WTC11 (cell line): Measurements from ENCODE around the gene CACTIN. TPM values are rescaled to one million over a fixed set of nuclear protein-coding genes. Genes with fewer than 3 reads are reported as not detected.

ENCODE experiments used
- ATAC-seq: fragments of 200-7000 bp; cut with Tn5 transposase; 2 replicates; pipeline ENCODE4 v1.10.0; 2021; ENCODE audit warnings: mild to moderate bottlenecking, moderate library complexity
- CTCF ChIA-PET: fragments of 300-600 bp; sonication (Branson Sonifier 250); formaldehyde crosslinking; loops from one replicate; lab custom pipeline; 2021; ENCODE audit warnings: antibody characterized with exemption; lab: Charles Lee
- POLR2A ChIA-PET: fragments of 350-600 bp; sonication (Branson Sonifier 250); formaldehyde crosslinking; loops from one replicate; lab custom pipeline; 2021; ENCODE audit warnings: antibody characterized with exemption; lab: Charles Lee
- DNase-seq: peaks from one replicate; pipeline ENCODE4 v3.0.0; 2021; ENCODE audit warnings: low spot score
- H3K27ac Mint-ChIP-seq: 2 replicates; pipeline ENCODE4 v1.8.0; 2021; ENCODE audit warnings: mixed read lengths
- H3K27me3 Mint-ChIP-seq: 2 replicates; pipeline ENCODE4 v1.8.0; 2021; ENCODE audit warnings: low read depth, mild to moderate bottlenecking, moderate library complexity, mixed read lengths
- H3K36me3 Mint-ChIP-seq: 2 replicates; pipeline ENCODE4 v1.8.0; 2021; ENCODE audit warnings: mixed read lengths
- H3K4me1 Mint-ChIP-seq: 2 replicates; pipeline ENCODE4 v1.8.0; 2022; ENCODE audit warnings: mixed read lengths
- H3K4me3 Mint-ChIP-seq: 2 replicates; pipeline ENCODE4 v1.8.0; 2021; ENCODE audit warnings: mild to moderate bottlenecking, moderate library complexity, mixed read lengths
- H3K9me3 Mint-ChIP-seq: 2 replicates; pipeline ENCODE4 v1.8.0; 2021; ENCODE audit warnings: mixed read lengths
- ATF3 ChIP-seq: sonication (generic); formaldehyde crosslinking; conservative IDR thresholded peaks from 2 replicates; pipeline ENCODE4 v1.8.1; 2022; ENCODE audit warnings: mild to moderate bottlenecking, missing genetic modification reagents
- CREM ChIP-seq: sonication (generic); formaldehyde crosslinking; IDR thresholded peaks from 2 replicates; pipeline ENCODE4 v1.8.1; 2022; ENCODE audit warnings: mild to moderate bottlenecking, missing genetic modification reagents, moderate library complexity
- E2F4 ChIP-seq: sonication (generic); formaldehyde crosslinking; IDR thresholded peaks from 2 replicates; pipeline ENCODE4 v1.8.1; 2022; ENCODE audit warnings: low read depth, mild to moderate bottlenecking, moderate library complexity, missing genetic modification reagents, borderline replicate concordance
- JAZF1 ChIP-seq: fragments of 250-450 bp; sonication (Bioruptor Pico); IDR thresholded peaks from 2 replicates; pipeline ENCODE4 v1.9.0; 2021; ENCODE audit warnings: moderate library complexity, mild to moderate bottlenecking, inconsistent platforms
- PRDM15 ChIP-seq: sonication (generic); formaldehyde crosslinking; IDR thresholded peaks from 2 replicates; pipeline ENCODE4 v1.8.0; 2022; ENCODE audit warnings: missing genetic modification reagents
- PRRX2 ChIP-seq: fragments of 250-450 bp; sonication (Bioruptor Pico); IDR thresholded peaks from 2 replicates; pipeline ENCODE4 v1.8.0; 2021; ENCODE audit warnings: mild to moderate bottlenecking
- SP1 ChIP-seq: sonication (generic); formaldehyde crosslinking; conservative IDR thresholded peaks from 2 replicates; pipeline ENCODE4 v1.8.1; 2022; ENCODE audit warnings: missing genetic modification reagents
- TCF7 ChIP-seq: sonication (generic); formaldehyde crosslinking; IDR thresholded peaks from 2 replicates; pipeline ENCODE4 v1.8.0; 2022; ENCODE audit warnings: mild to moderate bottlenecking, low read depth, missing genetic modification reagents, moderate library complexity
- ZNF138 ChIP-seq: sonication (generic); formaldehyde crosslinking; conservative IDR thresholded peaks from 2 replicates; pipeline ENCODE4 v1.8.1; 2022; ENCODE audit warnings: mild to moderate bottlenecking, moderate library complexity, missing genetic modification reagents
- ZNF281 ChIP-seq: sonication (generic); formaldehyde crosslinking; IDR thresholded peaks from 2 replicates; pipeline ENCODE4 v1.8.0; 2023; ENCODE audit warnings: mild to moderate bottlenecking, missing genetic modification reagents
- total RNA-seq: library from RNA; stranded (reverse); gene quantifications from 3 replicates; pipeline ENCODE4 v1.2.3, GENCODE V29; 2021
- TF ChIP-seq, protein P1 (sequence below): sonication (generic); formaldehyde crosslinking; IDR thresholded peaks from 2 replicates; pipeline ENCODE4 v1.8.0; 2022; ENCODE audit warnings: mild to moderate bottlenecking, missing genetic modification reagents
- TF ChIP-seq, protein P2 (sequence below): fragments of 250-450 bp; sonication (Bioruptor Pico); IDR thresholded peaks from 2 replicates; pipeline ENCODE4 v1.9.0; 2021; ENCODE audit warnings: moderate library complexity, mild to moderate bottlenecking, inconsistent platforms, borderline replicate concordance
- TF ChIP-seq, protein P3 (sequence below): sonication (generic); formaldehyde crosslinking; IDR thresholded peaks from 2 replicates; pipeline ENCODE4 v1.8.1; 2023; ENCODE audit warnings: mild to moderate bottlenecking, missing genetic modification reagents, moderate library complexity
- TF ChIP-seq, protein P4 (sequence below): sonication (generic); formaldehyde crosslinking; IDR thresholded peaks from 2 replicates; pipeline ENCODE4 v1.8.1; 2023; ENCODE audit warnings: mild to moderate bottlenecking, missing genetic modification reagents

The CACTIN gene
- total RNA-seq, 1 experiment from 2014 or later = 42.2 TPM

GRCh38 chr19:3638208-3639193, 11.9 kb upstream of the CACTIN start:
- Mint-ChIP-seq H3K4me1 (no peaks in the 10 kb centered on the region), H3K4me3 (no peak overlapping the region), H3K27me3 (no peaks in the 10 kb centered on the region), H3K9me3 (no peaks in the 10 kb centered on the region), H3K36me3 (peaks cover 10% of the 10 kb centered on the region; the same call in 1 of the 2 replicates), H3K27ac (no peak overlapping the region)
- TF ChIP-seq PRRX2 (CRISPR knock-in tag) (no peak), ZNF138 (CRISPR knock-in tag) (no peak), ZNF281 (no peak)
- ATAC-seq (no peak), DNase-seq (no peak)
- POLR2A ChIA-PET = no interaction called here
- CTCF ChIA-PET = no interaction called here

GRCh38 chr19:3637621-3638020, 11.0 kb upstream of the CACTIN start:
- no peak overlapping the region for H3K4me3 Mint-ChIP-seq
- no peak for ATAC-seq
- ChIA-PET POLR2A (no interaction called here), CTCF (interaction anchor here (0.5 kb wide), 1 partner anchor 18 kb away, joined by 3 read pairs; no protein-coding TSS in a partner anchor)
- DNase-seq = no peak
- H3K9me3 Mint-ChIP-seq = no peaks in the 10 kb centered on the region
- H3K4me1 Mint-ChIP-seq = no peaks in the 10 kb centered on the region
- no peaks in the 10 kb centered on the region for H3K27me3 Mint-ChIP-seq
- peaks cover 10% of the 10 kb centered on the region; the same call in 1 of the 2 replicates for H3K36me3 Mint-ChIP-seq
- no peak overlapping the region for H3K27ac Mint-ChIP-seq
- TF ChIP-seq, protein P1, sequence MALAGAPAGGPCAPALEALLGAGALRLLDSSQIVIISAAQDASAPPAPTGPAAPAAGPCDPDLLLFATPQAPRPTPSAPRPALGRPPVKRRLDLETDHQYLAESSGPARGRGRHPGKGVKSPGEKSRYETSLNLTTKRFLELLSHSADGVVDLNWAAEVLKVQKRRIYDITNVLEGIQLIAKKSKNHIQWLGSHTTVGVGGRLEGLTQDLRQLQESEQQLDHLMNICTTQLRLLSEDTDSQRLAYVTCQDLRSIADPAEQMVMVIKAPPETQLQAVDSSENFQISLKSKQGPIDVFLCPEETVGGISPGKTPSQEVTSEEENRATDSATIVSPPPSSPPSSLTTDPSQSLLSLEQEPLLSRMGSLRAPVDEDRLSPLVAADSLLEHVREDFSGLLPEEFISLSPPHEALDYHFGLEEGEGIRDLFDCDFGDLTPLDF (CRISPR knock-in tag) = no peak
- TF ChIP-seq ZNF138 (CRISPR knock-in tag) (no peak), CREM (CRISPR knock-in tag) (no peak), SP1 (CRISPR knock-in tag) (no peak), TCF7 (CRISPR knock-in tag) (no peak), ATF3 (CRISPR knock-in tag) (no peak), E2F4 (CRISPR knock-in tag) (no peak), PRDM15 (CRISPR knock-in tag) (no peak), JAZF1 (CRISPR knock-in tag) (no peak)
- TF ChIP-seq, protein P2, sequence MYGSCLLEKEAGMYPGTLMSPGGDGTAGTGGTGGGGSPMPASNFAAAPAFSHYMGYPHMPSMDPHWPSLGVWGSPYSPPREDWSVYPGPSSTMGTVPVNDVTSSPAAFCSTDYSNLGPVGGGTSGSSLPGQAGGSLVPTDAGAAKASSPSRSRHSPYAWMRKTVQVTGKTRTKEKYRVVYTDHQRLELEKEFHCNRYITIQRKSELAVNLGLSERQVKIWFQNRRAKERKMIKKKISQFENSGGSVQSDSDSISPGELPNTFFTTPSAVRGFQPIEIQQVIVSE (CRISPR knock-in tag) = no peak
- TF ChIP-seq, protein P3, sequence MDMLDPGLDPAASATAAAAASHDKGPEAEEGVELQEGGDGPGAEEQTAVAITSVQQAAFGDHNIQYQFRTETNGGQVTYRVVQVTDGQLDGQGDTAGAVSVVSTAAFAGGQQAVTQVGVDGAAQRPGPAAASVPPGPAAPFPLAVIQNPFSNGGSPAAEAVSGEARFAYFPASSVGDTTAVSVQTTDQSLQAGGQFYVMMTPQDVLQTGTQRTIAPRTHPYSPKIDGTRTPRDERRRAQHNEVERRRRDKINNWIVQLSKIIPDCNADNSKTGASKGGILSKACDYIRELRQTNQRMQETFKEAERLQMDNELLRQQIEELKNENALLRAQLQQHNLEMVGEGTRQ (CRISPR knock-in tag) = no peak
- TF ChIP-seq, protein P4, sequence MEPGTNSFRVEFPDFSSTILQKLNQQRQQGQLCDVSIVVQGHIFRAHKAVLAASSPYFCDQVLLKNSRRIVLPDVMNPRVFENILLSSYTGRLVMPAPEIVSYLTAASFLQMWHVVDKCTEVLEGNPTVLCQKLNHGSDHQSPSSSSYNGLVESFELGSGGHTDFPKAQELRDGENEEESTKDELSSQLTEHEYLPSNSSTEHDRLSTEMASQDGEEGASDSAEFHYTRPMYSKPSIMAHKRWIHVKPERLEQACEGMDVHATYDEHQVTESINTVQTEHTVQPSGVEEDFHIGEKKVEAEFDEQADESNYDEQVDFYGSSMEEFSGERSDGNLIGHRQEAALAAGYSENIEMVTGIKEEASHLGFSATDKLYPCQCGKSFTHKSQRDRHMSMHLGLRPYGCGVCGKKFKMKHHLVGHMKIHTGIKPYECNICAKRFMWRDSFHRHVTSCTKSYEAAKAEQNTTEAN (CRISPR knock-in tag) = no peak
